GM19438 (cell line): ENCODE measurements around the gene TINCR.

Experiments used
- ATAC-seq: cut with Tn5 transposase; IDR thresholded peaks from one replicate; pipeline ENCODE4 v1.9.1; 2021; ENCODE audit warnings: low read depth; ENCODE audit not compliant: unreplicated experiment

The TINCR gene

GRCh38 chr19:5520501-5520900 is 47.3 kb downstream of the TINCR start:
- no peak for ATAC-seq

- no peak for ATAC-seq
Observed at GRCh38 chr19:5519076-5519475, 48.7 kb downstream of the TINCR start.

- no peak for ATAC-seq
Observed at GRCh38 chr19:5515737-5516136, 52.0 kb downstream of the TINCR start.

GRCh38 chr19:5514001-5514400 is 53.8 kb downstream of the TINCR start:
- no peak for ATAC-seq

GRCh38 chr19:5512715-5513114 is 55.0 kb downstream of the TINCR start:
- ATAC-seq, result no peak
